ENCODE measurements around the gene CLNK. TPM values are rescaled to one million over a fixed set of nuclear protein-coding genes. Genes with fewer than 3 reads are reported as not detected.

The CLNK gene
- total RNA-seq, 2 donors from 2014 or later, result 0.16 TPM; not detected in 1

DNA sequence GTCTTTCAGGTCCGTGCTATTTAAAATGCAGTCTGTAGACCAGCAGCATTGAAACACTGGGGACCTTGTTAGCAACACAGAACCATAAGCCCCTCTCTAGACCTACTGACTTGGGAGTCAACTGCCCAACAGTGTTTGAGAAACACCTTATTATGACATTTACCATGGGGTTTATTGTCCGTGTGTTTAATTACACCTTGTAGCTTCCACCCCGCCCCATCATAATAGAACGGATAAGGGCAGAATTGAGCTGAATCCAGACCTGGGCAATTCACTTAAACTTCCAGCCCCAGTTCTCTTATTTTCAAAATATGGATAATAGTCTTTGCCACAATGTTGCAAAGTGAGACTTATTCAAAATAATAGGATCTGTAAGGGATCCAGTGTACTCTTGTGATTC, 30.6 kb upstream of the CLNK start:
- Histone ChIP-seq H3K9ac (ENCODE audit: low read depth in 2 of 2, low read length in 2 of 2) (no peak overlapping the region), H3K9me3 (no peaks in the 10 kb centered on the region), H3K4me3 (no peak overlapping the region), H3K4me1 (no peaks in the 10 kb centered on the region), H3K27me3 (no peaks in the 10 kb centered on the region), H3K27ac (no peak overlapping the region), H3K36me3 (no peaks in the 10 kb centered on the region)
- peak; percentile 50 for DNase-seq
- TF ChIP-seq, protein P1, sequence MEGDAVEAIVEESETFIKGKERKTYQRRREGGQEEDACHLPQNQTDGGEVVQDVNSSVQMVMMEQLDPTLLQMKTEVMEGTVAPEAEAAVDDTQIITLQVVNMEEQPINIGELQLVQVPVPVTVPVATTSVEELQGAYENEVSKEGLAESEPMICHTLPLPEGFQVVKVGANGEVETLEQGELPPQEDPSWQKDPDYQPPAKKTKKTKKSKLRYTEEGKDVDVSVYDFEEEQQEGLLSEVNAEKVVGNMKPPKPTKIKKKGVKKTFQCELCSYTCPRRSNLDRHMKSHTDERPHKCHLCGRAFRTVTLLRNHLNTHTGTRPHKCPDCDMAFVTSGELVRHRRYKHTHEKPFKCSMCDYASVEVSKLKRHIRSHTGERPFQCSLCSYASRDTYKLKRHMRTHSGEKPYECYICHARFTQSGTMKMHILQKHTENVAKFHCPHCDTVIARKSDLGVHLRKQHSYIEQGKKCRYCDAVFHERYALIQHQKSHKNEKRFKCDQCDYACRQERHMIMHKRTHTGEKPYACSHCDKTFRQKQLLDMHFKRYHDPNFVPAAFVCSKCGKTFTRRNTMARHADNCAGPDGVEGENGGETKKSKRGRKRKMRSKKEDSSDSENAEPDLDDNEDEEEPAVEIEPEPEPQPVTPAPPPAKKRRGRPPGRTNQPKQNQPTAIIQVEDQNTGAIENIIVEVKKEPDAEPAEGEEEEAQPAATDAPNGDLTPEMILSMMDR (IDR thresholded peaks at IDR 0.05), result no peak
- intact Hi-C loops (cut with DNase I), result no loop called here

DNA sequence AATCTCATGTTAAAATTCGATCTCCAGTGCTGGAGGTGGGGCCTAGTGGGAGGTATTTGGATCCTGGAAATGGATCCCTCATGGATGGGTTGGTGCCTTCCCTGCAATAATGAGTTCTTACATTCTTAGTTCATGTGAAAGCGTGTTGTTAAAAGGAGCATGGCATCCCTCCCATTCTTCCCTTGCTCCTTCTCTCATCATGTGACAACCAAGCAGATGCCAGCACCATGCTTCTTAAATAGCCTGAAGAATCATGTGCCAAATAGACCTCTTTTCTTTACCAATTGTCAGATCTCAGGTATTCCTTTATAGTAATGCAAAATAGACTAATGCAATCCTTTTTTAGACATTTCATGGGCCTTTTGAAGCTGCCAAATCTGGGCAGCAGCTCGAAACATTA, 29.0 kb upstream of the CLNK start:
- no peaks in the 10 kb centered on the region for H3K27me3 ChIP-seq
- H3K9me3 ChIP-seq, result no peaks in the 10 kb centered on the region
- intact Hi-C loops (cut with DNase I), result no loop called here
- H3K4me3 ChIP-seq, result no peak overlapping the region
- H3K4me1 ChIP-seq, result no peaks in the 10 kb centered on the region
- no peak overlapping the region for H3K9ac ChIP-seq (ENCODE audit: low read depth in 2 of 2, low read length in 2 of 2)
- no peak overlapping the region for H3K27ac ChIP-seq
- H3K36me3 ChIP-seq, result no peaks in the 10 kb centered on the region
- no peak for DNase-seq
- TF ChIP-seq, protein P1 (IDR thresholded peaks at IDR 0.05), result no peak

DNA sequence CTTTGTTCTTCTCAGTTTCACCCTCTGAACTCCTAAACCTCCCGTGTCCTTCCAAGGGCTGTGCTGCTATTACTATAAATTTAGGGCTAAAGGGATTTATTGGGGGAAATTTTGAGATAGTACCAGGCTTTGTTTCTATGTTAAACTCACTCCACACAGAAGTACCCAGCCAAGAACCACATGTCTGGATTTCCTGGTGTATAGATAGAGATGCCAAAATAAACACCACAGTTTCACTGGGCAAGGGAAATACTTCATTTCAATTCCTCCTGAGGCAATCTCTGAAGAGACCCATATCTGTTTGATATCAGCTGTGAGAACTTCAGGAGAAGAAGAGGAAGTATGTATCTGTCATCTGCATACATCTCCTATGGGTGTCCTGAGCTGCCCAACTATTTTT, 21.7 kb upstream of the CLNK start:
- Histone ChIP-seq H3K9ac (ENCODE audit: low read depth in 2 of 2, low read length in 2 of 2) (no peak overlapping the region), H3K4me3 (no peak overlapping the region), H3K27ac (no peak overlapping the region), H3K4me1 (no peaks in the 10 kb centered on the region), H3K9me3 (no peaks in the 10 kb centered on the region), H3K27me3 (no peaks in the 10 kb centered on the region), H3K36me3 (no peaks in the 10 kb centered on the region)
- TF ChIP-seq, protein P1 (IDR thresholded peaks at IDR 0.05), result no peak
- intact Hi-C loops (cut with DNase I), result no loop called here
- no peak for DNase-seq

DNA sequence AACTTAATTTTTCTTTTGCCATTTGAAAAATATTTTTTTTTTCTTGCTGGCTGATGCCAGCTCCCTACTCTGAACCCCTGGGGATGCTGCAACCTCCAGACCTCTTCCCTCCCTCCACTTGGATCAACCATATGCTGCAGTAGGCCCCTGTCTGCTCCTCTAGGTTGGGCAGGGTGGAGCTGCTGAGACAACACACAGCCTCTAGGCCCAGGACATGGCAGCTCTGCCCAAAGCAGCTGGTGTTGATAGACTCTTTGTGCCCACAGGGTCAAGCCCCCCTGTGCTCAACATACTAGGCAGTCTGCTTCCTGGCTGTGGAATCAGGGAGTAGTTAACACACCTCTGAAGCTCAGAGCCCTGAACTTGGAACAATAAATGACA, 19.9 kb upstream of the CLNK start:
- no peaks in the 10 kb centered on the region for H3K9me3 ChIP-seq
- intact Hi-C loops (cut with DNase I), result no loop called here
- TF ChIP-seq, protein P1 (IDR thresholded peaks at IDR 0.05), result no peak
- H3K36me3 ChIP-seq, result no peaks in the 10 kb centered on the region
- no peaks in the 10 kb centered on the region for H3K27me3 ChIP-seq
- no peak for DNase-seq
- H3K4me1 ChIP-seq, result no peaks in the 10 kb centered on the region
- no peak overlapping the region for H3K27ac ChIP-seq
- H3K4me3 ChIP-seq, result no peak overlapping the region
- H3K9ac ChIP-seq (ENCODE audit: low read depth in 2 of 2, low read length in 2 of 2), result no peak overlapping the region

DNA sequence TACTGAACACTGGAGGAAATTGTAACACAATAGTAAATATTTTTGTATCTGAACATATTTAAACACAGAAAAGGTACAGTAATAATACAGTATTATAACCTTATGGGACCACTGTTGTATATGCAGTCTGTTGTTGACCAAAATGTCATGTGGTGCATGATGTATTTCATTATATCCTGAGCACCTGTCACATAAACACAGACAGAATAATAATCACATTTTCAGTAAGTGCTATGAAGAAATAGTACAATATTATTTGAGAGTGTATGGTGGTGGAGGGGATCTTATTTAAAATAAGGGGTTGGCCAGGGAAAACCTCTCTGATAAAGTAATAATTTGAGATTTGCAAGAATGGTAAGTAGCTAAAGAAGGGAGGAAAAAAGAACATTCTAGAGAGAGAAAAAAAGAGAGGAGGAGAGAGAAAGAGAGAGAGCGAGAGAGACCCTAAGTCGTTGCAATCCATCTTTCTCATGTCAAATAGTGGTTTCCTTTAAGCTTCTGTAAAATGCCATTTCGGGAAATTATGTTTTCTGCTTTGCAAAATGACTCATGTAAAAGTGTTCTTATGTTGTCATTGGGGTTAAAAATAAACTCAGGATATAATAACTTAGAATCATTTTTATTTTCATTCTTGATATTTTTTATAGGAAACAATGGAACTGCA, 19.3 kb upstream of the CLNK start:
- H3K4me1 ChIP-seq, result no peaks in the 10 kb centered on the region
- TF ChIP-seq, protein P1 (IDR thresholded peaks at IDR 0.05), result no peak
- H3K9ac ChIP-seq (ENCODE audit: low read depth in 2 of 2, low read length in 2 of 2), result no peak overlapping the region
- H3K4me3 ChIP-seq, result no peak overlapping the region
- DNase-seq, result no peak
- no peaks in the 10 kb centered on the region for H3K9me3 ChIP-seq
- no peaks in the 10 kb centered on the region for H3K27me3 ChIP-seq
- no peak overlapping the region for H3K27ac ChIP-seq
- H3K36me3 ChIP-seq, result no peaks in the 10 kb centered on the region
- intact Hi-C loops (cut with DNase I), result no loop called here

Data from colonic mucosa (tissue), 4 donors.